ENCODE measurements around the gene NLRP6. TPM values are rescaled to one million over a fixed set of nuclear protein-coding genes. Genes with fewer than 3 reads are reported as not detected.

NLRP6 gene
- total RNA-seq, 1 donor from 2014 or later, result 0.69 TPM

GRCh38 chr11:256952-257737 is 21.1 kb upstream of the NLRP6 start:
- no peak for DNase-seq (ENCODE audit: low spot score)

- DNase-seq (ENCODE audit: low spot score), result no peak
Observed at GRCh38 chr11:257766-258493, 20.3 kb upstream of the NLRP6 start.

GRCh38 chr11:259413-259812 is 18.8 kb upstream of the NLRP6 start:
- DNase-seq (ENCODE audit: low spot score), result no peak

GRCh38 chr11:261624-262023 is 16.6 kb upstream of the NLRP6 start:
- DNase-seq (ENCODE audit: low spot score), result no peak

GRCh38 chr11:266676-267439 is 11.3 kb upstream of the NLRP6 start:
- no peak for DNase-seq (ENCODE audit: low spot score)

GRCh38 chr11:267491-267994 is 10.7 kb upstream of the NLRP6 start:
- DNase-seq (ENCODE audit: low spot score), result no peak

- DNase-seq (ENCODE audit: low spot score), result peak; percentile 60
Observed at GRCh38 chr11:268716-269145, 9.5 kb upstream of the NLRP6 start.

- no peak for DNase-seq (ENCODE audit: low spot score)
Observed at GRCh38 chr11:269146-269890, 8.9 kb upstream of the NLRP6 start.

GRCh38 chr11:270451-271318 is 7.5 kb upstream of the NLRP6 start:
- DNase-seq (ENCODE audit: low spot score), result no peak

GRCh38 chr11:271319-271715 is 6.9 kb upstream of the NLRP6 start:
- no peak for DNase-seq (ENCODE audit: low spot score)

GRCh38 chr11:272195-272930 is 5.8 kb upstream of the NLRP6 start:
- no peak for DNase-seq (ENCODE audit: low spot score)

- no peak for DNase-seq (ENCODE audit: low spot score)
Observed at GRCh38 chr11:272931-273198, 5.3 kb upstream of the NLRP6 start.

GRCh38 chr11:276219-276618 is 2.0 kb upstream of the NLRP6 start:
- DNase-seq (ENCODE audit: low spot score), result no peak

GRCh38 chr11:279040-279965 is 1.1 kb downstream of the NLRP6 start:
- no peak for DNase-seq (ENCODE audit: low spot score)

GRCh38 chr11:279966-280705 is 1.9 kb downstream of the NLRP6 start:
- peak; percentile 72 for DNase-seq (ENCODE audit: low spot score)

GRCh38 chr11:280706-281485 is 2.7 kb downstream of the NLRP6 start:
- DNase-seq (ENCODE audit: low spot score), result no peak

GRCh38 chr11:281486-282161 is 3.4 kb downstream of the NLRP6 start:
- no peak for DNase-seq (ENCODE audit: low spot score)
